Head of caudate nucleus (tissue), 42 donors: ENCODE results near the gene CENPC.
"Not testable (repeated sequence)": the region's sequence is repeated elsewhere in the genome, so short reads cannot be mapped to it uniquely, and the experiment has no call there.

Source experiments
- DNase-seq, 42 donors: peaks; one replicate each; pipeline versions ENCODE4 v3.0.0 to v3.0.0-alpha.2; 2020 to 2021; ENCODE audit warnings: mixed read lengths in 7 of 42
- intact Hi-C: fragments of 100-400 bp; cut with DNase I; formaldehyde crosslinking; loops from one replicate; pipeline ENCODE4 v1.15.0; 2022

Gene CENPC

GRCh38 chr4:67555447-67555846 lies 10.1 kb upstream of the CENPC start:
- intact Hi-C loops = loop anchor here (10.0 kb wide), 1 partner anchor 139 kb away; no protein-coding TSS in a partner anchor
- DNase-seq = no peak

GRCh38 chr4:67554096-67554495 lies 8.8 kb upstream of the CENPC start:
- intact Hi-C loops = loop anchor here (10.0 kb wide), 1 partner anchor 141 kb away; no protein-coding TSS in a partner anchor
- no peak for DNase-seq

GRCh38 chr4:67552146-67552792 lies 7.0 kb upstream of the CENPC start:
- intact Hi-C loops = loop anchor here (10.0 kb wide), 1 partner anchor 143 kb away; no protein-coding TSS in a partner anchor

GRCh38 chr4:67550857-67551256 lies 5.6 kb upstream of the CENPC start:
- intact Hi-C loops = loop anchor here (10.0 kb wide), 1 partner anchor 144 kb away; no protein-coding TSS in a partner anchor
- no peak for DNase-seq

More at GRCh38 chr4:67552146-67552792, 7.0 kb upstream of the CENPC start:
- not testable (repeated sequence) for DNase-seq

GRCh38 chr4:67550451-67550850 lies 5.1 kb upstream of the CENPC start:
- intact Hi-C loops = loop anchor here (10.0 kb wide), 1 partner anchor 144 kb away; no protein-coding TSS in a partner anchor
- DNase-seq = no peak

GRCh38 chr4:67549123-67549522 lies 3.8 kb upstream of the CENPC start:
- no peak for DNase-seq
- intact Hi-C loops = no loop called here

- peak in 9 of 42 donors; percentile 6 to 32 (median 18) for DNase-seq
- intact Hi-C loops = no loop called here
Measured at GRCh38 chr4:67546971-67547370, 1.7 kb upstream of the CENPC start.

- peak in 7 of 42 donors; percentile 7 to 41 (median 13) for DNase-seq
- intact Hi-C loops = no loop called here
Measured at GRCh38 chr4:67546004-67546356, 677 bp upstream of the CENPC start.

GRCh38 chr4:67542076-67542475 lies 3.2 kb downstream of the CENPC start:
- intact Hi-C loops = no loop called here
- no peak for DNase-seq

- no peak for DNase-seq
- intact Hi-C loops = no loop called here
Measured at GRCh38 chr4:67539830-67540229, 5.5 kb downstream of the CENPC start.

GRCh38 chr4:67535280-67535840 lies 9.9 kb downstream of the CENPC start:
- intact Hi-C loops = no loop called here
- DNase-seq = no peak

GRCh38 chr4:67533112-67533511 lies 12.2 kb downstream of the CENPC start:
- no peak for DNase-seq
- intact Hi-C loops = no loop called here

- intact Hi-C loops, DNase-seq: not testable (repeated sequence)
Measured at GRCh38 chr4:67532397-67532796, 12.9 kb downstream of the CENPC start.

GRCh38 chr4:67531379-67531962 lies 13.8 kb downstream of the CENPC start:
- intact Hi-C loops = no loop called here
- no peak for DNase-seq

- DNase-seq, intact Hi-C loops: not testable (repeated sequence)
Measured at GRCh38 chr4:67524140-67524539, 21.2 kb downstream of the CENPC start.

GRCh38 chr4:67522851-67523671 lies 22.2 kb downstream of the CENPC start:
- DNase-seq = no peak
- intact Hi-C loops = no loop called here

GRCh38 chr4:67522230-67522629 lies 23.1 kb downstream of the CENPC start:
- DNase-seq = no peak
- intact Hi-C loops = no loop called here

GRCh38 chr4:67521506-67521905 lies 23.8 kb downstream of the CENPC start:
- no peak for DNase-seq
- intact Hi-C loops = no loop called here

- intact Hi-C loops = no loop called here
- DNase-seq = no peak
Measured at GRCh38 chr4:67520141-67520540, 25.2 kb downstream of the CENPC start.

GRCh38 chr4:67512501-67512900 lies 32.8 kb downstream of the CENPC start:
- intact Hi-C loops = no loop called here
- DNase-seq = no peak
